TTC549 (cell line): Measurements from ENCODE around the gene CACNG7.
"Not testable (repeated sequence)": the region's sequence is repeated elsewhere in the genome, so short reads cannot be mapped to it uniquely, and the experiment has no call there.

Experiments
- FAIRE-seq: peaks from 2 replicates; lab custom pipeline; 2012; peaks lifted over from hg19 to GRCh38; lab: Jason Lieb, UNC

The CACNG7 gene, protein sequence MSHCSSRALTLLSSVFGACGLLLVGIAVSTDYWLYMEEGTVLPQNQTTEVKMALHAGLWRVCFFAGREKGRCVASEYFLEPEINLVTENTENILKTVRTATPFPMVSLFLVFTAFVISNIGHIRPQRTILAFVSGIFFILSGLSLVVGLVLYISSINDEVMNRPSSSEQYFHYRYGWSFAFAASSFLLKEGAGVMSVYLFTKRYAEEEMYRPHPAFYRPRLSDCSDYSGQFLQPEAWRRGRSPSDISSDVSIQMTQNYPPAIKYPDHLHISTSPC

GRCh38 chr19:53908935-53909415 lies at the start of gene CACNG7:
TSS of gene CACNG7 (plus strand) at chr19:53909278. CDS start at chr19:53912832, 3,554 bp downstream.
- no peak for FAIRE-seq

DNA sequence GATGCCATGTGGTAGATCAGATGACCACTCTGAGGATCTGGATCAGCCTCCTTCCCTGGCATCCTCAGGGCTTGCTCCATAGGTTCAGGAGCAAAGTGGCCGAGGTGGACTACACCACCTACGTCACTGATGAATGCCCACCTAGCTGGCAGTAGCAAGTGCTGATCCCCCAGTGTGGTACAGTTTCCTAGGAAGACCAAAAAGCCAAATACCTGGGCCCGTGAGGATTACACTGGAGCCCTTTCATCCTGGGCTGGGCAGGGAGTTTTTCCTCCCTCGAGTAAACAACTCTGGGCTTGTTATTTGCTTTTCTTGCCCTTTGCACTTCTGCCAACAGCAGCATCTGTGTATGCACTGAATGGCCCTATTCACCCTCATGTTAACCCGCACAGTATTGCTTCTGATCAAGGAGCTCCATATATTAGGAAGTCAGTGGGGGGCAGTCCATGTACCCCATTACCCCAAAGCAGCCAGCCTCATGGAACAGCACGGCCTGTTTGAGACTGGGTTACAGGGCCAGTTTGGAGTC lies 44.7 kb upstream of the CACNG7 start:
- FAIRE-seq, result no peak

DNA sequence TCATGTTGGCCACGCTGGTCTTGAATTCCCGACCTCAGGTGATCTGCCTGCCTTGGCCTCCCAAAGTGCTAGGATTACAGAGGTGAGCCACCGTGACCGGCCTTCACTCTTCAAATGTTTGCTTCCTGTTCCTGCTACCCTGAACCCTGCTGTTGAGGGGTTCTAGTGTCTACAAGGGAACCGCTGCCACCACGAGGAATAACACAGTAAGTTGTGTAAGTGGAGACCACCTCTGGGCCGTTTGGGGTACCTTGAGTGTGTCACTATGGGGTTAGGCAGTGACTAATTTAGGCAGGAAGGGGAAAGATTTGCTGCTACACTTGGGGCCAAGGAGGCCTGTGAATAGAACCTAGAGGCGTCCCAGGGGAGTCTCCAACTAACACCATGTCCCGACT lies 43.6 kb upstream of the CACNG7 start:
- no peak for FAIRE-seq

DNA sequence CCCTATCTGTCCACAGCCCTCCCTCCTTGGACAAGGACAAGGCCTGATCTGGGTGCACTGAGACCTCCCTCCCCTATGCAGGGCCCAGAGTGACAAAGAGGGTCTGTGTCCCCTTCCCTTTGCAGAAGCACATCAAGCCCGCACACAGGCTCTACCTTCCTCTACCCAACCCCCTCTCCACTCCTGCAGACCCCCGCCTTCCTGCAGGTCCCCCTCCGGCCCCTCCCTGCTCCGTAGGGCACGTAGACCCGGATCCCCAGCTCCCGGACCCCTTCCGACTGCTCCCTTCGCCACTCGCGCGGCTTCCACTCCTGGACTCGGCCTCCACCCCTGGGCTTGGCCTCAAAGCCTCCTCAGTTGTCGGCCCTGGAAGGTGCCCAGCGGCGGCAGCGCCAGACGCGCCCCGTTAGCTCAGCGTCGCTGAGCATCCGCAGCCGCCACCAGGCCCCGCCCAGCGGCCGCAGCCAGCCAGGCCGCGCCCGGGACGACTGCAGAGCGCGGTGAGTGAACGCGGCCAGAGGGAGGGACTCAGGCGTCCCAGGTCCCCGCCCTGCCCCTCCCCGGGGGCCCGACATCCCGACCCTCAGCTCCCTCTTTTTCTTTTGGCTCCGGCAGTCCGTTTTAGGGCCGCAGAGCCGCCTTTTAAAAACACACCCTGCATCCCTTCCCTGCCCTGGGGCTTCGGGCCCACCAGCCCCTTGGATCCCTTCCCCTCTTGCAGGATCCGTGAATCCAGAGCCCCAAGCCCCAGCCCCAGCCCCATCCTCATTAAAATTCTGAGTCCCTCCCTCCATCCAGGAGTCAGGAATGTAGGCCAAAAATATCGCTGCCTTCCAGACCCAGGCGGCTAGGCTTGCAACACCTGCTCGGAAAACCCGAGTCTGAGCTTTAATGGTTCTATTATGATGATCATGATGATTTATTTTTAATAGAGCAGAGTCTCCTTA lies 42.9 kb upstream of the CACNG7 start:
- no peak for FAIRE-seq

DNA sequence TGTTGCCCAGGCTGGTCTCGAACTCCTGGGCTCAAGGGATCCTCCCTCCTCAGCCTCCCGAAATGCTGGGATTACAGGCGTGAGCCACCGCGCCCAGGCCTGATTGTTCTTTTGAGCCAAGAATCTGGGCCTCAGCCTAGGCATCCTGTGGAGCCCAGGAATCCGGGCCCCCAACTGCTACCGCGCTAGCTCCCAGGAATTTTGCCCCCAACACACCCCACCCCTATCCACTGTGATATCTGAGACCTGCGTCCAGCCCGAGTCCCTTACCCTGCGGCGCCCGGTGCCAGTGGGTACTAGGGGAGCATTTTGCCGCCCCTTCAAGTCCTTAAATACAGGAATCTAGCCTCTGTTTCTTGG lies 42.2 kb upstream of the CACNG7 start:
- no peak for FAIRE-seq

GRCh38 chr19:53867225-53868090 lies 41.6 kb upstream of the CACNG7 start, which contains the start of gene MYADM:
TSS of gene MYADM (plus strand) at chr19:53867883. CDS start at chr19:53873530, 5,647 bp downstream.
- FAIRE-seq, result peak; percentile 3

GRCh38 chr19:53868091-53868891 lies 40.8 kb upstream of the CACNG7 start:
- FAIRE-seq, result no peak

GRCh38 chr19:53868892-53869804 lies 39.9 kb upstream of the CACNG7 start:
- no peak for FAIRE-seq

DNA sequence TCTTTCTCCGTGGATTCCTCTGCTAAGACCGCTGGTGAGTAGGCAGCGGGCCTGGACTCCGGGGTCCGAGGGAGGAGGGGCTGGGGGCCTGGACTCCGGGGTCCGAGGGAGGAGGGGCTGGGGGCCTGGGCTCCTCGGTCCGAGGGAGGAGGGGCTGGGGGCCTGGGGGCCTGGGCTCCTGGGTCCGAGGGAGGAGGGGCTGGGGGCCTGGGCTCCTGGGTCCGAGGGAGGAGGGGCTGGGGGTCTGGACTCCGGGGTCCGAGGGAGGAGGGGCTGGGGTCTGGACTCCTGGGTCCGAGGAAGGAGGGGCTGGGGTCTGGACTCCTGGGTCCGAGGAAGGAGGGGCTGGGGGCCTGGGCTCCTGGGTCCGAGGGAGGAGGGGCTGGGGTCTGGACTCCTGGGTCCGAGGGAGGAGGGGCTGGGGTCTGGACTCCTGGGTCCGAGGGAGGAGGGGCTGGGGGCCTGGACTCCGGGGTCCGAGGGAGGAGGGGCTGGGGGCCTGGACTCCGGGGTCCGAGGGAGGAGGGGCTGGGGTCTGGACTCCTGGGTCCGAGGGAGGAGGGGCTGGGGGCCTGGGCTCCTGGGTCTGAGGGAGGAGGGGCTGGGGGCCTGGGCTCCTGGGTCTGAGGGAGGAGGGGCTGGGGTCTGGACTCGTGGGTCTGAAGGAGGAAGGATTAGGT lies 39.1 kb upstream of the CACNG7 start:
- FAIRE-seq, result not testable (repeated sequence)

DNA sequence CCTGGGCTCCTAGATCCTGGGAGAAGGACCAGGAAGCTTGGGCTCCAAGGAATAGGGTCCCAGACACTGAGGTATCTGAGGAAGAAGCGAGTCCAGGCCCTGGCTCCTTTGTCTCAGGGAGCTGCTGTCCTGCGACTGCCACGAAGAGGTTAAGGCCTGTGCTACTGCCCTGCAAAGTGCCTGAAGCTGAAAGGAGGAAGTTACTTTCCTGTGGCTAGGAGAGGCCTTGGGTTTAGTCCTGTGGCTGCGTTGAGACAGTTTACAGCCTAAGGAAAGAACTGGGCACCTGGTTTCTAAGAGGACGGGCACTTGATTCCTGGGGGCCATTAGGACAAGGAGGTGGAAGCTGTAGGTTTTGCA lies 38.6 kb upstream of the CACNG7 start:
- no peak for FAIRE-seq

- no peak for FAIRE-seq
Measured at GRCh38 chr19:53871454-53871853, 37.6 kb upstream of the CACNG7 start.

DNA sequence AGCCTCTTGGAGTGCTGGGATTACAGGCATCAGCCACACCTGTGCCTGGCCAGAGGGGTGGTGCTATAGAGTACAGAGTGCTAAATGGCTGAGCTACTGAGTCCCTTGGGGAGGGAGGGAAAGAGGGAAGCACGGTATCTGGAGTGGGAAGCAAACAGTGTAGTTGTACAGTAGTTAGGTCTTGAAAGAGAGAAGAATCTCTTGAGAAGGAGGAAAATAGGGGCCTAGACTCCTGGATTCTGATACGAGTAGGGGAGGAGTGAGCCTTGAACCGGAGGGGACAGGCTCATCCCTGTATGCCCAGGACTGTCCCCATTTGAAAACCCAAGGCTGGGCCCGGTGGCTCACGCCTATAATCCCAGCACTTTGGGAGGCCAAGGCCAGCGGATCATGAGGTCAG lies 36.3 kb upstream of the CACNG7 start:
- no peak for FAIRE-seq

- FAIRE-seq, result no peak
Measured at GRCh38 chr19:53873773-53874605, 35.1 kb upstream of the CACNG7 start.

GRCh38 chr19:53874606-53874990 lies 34.5 kb upstream of the CACNG7 start:
- no peak for FAIRE-seq

DNA sequence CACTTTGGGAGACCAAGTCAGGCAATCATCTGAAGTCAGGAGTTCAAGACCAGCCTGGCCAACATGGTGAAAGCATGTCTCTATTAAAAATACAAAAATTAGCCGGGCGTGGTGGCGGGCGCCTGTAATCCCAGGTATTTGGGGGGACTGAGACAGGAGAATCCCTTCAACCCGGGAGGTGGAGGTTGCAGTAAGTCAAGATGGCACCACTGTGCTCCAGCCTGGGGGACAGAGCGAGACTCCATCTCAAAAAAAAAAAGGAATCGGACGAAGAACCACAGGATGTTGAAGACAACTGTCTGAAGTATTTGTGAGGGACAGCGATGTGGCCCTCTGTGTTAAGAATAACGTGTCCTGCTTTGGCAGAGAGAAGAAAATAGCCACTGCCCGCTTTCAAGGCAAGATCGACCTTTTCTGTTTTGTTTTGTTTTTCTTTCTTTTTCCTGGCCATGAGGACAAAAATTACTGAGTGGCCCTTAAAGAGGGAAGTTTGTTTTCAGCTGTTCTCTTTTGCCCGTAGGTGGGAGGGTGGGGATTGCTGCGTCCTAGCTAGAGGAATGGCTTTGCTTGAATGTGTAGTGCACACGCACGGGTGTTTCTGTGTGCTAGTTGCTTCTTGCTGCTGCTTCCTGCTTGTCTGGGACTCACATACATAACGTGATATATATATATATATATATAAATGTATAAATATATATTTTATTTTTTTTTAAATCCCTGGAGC lies 33.3 kb upstream of the CACNG7 start:
- no peak for FAIRE-seq

GRCh38 chr19:53876651-53877224 lies 32.3 kb upstream of the CACNG7 start:
- no peak for FAIRE-seq

GRCh38 chr19:53877361-53877766 lies 31.7 kb upstream of the CACNG7 start:
- no peak for FAIRE-seq

GRCh38 chr19:53878776-53879139 lies 30.3 kb upstream of the CACNG7 start:
- FAIRE-seq, result no peak
